SK-N-DZ (cell line): Measurements from ENCODE around the gene CCDC126.
A peak's percentile ranks its signal among the peaks of the same experiment; 100 is the strongest.
"Not testable (repeated sequence)": the region's sequence is repeated elsewhere in the genome, so short reads cannot be mapped to it uniquely, and the experiment has no call there.

Experiments
- DNase-seq: peaks from one replicate; pipeline ENCODE4 v3.0.0-alpha.2; 2015; ENCODE audit warnings: low spot score

CCDC126 gene

GRCh38 chr7:23622506-23622925 lies 25.3 kb downstream of the CCDC126 start:
- DNase-seq: no peak

DNA sequence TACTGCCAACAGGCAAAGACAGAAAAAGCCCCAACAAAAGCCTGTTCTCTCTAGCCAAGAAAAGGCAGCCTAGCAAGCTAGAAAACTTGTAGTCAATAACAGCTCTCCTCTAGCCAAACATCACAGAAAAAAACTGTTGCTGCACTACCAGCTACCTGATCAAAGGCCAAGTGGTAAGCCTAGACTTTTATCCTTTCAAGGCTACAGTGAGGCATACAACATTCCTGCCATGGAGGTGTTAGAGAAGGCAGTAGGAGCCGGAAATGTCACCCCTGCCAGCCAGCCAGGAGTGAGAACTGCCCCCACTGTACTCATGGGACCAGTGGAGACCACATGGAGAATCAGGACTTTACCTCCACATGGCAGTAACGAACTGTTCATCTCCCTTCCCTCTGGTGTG lies 31.2 kb downstream of the CCDC126 start:
- DNase-seq: no peak

- no peak for DNase-seq
Measured at GRCh38 chr7:23633417-23633816, 36.2 kb downstream of the CCDC126 start.

GRCh38 chr7:23645822-23646221 lies 48.6 kb downstream of the CCDC126 start:
- no peak for DNase-seq

DNA sequence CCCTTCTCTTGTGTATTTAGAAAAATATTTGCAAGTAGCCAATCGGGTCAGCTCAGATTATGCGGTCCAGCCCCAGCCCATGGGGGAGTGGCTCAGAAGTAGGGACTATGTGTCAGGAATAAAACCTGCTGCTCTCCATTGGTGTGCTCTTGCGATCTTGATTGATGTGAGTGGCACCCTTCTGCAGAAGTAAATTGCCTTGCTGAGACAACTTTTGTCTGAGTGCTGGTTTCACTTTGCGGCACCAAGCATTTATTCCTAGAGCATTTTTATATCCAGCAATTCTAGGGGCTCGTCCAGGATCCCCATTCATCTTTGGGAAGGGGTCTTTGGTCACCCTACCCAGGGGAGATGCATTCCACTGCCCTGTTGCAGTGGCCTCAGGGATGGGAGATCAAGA lies 56.8 kb downstream of the CCDC126 start:
- DNase-seq: no peak

- peak; percentile 30 for DNase-seq
Measured at GRCh38 chr7:23654508-23654907, 57.3 kb downstream of the CCDC126 start.

DNA sequence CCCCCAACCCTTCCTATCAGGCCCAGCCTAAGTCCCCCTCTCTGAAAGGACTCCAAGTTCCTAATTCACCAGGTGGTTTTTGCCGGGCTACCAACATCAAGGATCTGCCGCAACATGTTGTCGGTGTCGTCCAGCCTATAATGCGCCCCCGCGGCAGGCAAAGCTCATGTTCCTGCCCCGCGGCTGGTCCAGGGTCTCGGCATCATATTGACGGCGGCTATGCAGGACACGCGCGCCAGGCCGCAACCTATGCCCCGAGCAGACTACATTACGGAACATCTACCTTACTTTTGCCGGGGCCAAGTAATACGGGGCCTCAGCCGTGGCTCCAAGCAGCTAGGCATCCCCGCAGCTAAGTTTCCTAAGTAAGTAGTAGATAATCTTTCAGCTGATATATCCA lies 58.3 kb downstream of the CCDC126 start:
- DNase-seq: no peak

GRCh38 chr7:23658831-23659427 lies 61.7 kb downstream of the CCDC126 start:
- DNase-seq: no peak

GRCh38 chr7:23661385-23661784 lies 64.2 kb downstream of the CCDC126 start:
- no peak for DNase-seq

DNA sequence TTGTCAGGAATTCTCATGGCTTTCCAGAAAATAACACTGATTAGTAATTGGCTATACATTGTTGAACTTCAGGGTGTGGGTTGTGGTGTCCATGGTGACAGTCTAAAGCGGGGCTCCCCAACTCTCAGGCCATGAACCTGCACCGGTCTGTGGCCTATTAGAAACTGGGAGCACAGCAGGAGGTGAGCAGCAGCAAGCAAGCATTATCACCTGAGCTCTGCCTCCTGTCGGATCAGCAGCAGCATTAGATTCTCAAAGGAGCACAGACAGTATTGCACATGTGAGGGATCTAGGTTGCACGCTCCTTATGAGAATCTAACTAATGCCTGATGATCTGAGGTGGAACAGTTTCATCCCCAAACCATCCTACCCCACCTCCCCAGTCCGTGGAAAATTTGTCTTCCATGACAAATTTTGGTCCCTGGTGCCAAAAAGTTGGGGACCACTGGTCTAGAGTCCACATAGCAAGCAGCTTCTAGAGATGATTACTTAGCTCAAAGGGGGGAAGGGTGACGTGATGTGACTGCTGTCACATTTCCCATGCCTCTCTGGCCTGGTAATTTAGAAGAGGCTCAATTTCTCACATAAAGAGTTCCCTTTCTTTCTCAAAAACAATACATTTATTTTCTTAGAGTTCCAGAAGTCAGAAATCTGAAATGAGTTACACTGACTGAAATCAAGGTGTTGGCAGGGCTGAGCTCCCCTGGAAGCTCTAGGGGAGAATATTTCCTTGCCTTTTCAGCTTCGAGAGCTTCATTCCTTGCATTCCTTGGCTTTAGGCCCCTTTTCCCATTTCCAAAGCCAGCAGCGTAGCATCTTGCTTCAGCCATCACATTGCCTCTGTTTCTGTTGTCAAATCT lies 65.2 kb downstream of the CCDC126 start:
- no peak for DNase-seq

- DNase-seq: no peak
Measured at GRCh38 chr7:23662984-23663313, 65.8 kb downstream of the CCDC126 start.

DNA sequence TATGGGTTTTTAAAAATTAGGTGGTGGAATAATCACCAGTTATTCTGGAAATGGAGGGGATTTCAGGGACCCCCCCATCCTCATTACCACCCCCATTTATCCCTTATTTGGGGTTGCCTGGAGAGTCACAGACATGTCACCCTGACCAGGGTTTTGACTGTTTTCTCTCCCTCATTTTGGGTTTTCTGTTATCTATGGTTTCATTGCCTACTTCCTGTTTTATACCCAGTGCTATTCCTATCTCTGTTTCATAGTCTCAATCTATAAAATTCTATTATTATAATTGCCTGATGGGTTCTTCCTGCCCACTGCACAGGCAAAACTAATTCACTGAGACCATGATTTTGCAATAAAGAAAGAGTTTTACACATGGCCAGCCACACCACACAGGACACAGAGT lies 66.9 kb downstream of the CCDC126 start:
- DNase-seq: no peak

DNA sequence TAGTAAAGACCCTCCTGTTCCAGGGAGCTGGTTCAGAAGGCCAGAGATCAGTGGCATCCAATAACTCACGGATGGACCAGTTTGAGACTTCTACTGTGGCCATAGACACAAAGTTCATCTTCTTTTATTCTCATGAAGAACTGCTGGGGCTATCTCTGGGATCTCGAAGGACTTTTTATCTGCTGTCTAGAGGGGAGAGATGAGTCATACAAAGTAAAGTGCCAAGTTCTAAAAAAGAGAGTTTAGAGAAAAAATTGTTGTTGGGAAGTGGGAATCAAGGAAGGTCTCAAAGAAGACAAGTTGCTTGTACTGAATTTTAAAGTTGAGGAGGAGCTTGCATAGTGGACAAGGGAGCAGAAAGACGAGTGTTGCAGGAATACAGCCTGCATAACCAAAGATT lies 74.9 kb downstream of the CCDC126 start:
- no peak for DNase-seq

GRCh38 chr7:23679898-23680413 lies 82.8 kb downstream of the CCDC126 start, which contains the start of gene FAM221A:
Gene FAM221A, plus strand, starts transcription at chr7:23680199. Its CDS starts 20 bp downstream, at chr7:23680219.
- peak; percentile 74 for DNase-seq

GRCh38 chr7:23680414-23681405 lies 83.5 kb downstream of the CCDC126 start:
- peak; percentile 82 for DNase-seq

DNA sequence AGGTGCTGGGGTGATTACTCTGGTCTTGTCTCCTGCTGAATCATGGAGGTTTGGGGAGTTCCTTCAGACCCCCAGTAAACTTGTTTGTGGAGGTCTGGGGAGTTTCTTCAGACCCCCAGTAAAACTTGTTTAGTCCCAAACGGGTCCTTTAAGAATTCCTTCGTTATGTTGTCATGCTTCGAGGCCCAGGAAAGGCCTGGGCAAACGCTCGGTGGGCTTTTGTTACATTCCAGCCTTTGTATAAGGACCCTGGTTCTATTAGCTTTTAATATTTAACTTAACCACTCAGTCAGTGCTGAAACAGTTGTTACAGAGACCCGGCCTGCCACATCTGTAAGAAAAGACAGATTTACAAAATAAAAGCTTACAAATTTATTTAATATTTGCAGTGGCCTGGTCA lies 86.9 kb downstream of the CCDC126 start:
- not testable (repeated sequence) for DNase-seq

- no peak for DNase-seq
Measured at GRCh38 chr7:23685731-23686130, 88.5 kb downstream of the CCDC126 start.

GRCh38 chr7:23687011-23687410 lies 89.8 kb downstream of the CCDC126 start:
- no peak for DNase-seq

DNA sequence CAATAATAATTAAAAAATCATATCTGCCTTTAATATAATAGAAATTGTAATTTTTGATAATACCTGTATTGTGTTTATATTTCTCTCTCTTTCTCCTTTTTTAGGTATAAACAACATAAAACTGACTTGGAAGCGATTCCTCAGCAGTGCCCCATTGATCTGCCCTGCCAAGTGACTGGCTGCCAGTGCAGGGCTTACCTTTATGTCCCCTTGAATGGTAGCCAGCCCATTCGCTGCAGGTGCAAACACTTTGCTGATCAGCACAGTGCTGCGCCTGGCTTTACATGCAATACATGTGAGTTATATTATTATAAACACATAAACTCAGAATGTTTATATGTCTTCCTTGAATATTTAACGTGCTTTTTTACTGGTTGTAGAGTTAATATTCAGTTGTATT lies 92.0 kb downstream of the CCDC126 start:
- DNase-seq: no peak

DNA sequence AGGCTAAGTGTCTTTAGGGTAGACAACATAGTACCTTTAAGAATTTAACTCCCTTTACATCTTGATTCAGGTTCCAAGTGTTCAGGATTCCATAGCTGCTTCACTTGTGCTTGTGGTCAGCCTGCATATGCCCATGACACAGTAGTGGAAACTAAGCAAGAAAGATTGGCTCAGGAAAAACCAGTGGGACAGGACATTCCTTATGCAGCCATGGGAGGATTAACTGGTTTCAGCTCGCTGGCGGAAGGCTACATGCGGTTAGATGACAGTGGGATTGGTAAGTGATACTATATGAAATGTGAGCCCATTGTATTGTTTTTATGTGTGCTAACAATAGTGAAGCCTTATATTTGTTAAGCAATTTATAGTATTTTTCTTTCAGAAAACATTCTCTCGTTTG lies 94.1 kb downstream of the CCDC126 start:
- no peak for DNase-seq

- DNase-seq: no peak
Measured at GRCh38 chr7:23693224-23693623, 96.0 kb downstream of the CCDC126 start.
